IMR-90 (cell line): ENCODE results near the gene HOXA3. TPM values are rescaled to one million over a fixed set of nuclear protein-coding genes. Genes with fewer than 3 reads are reported as not detected.

Experiments
- ATAC-seq: fragments of 200-7000 bp; cut with Tn5 transposase; 2 replicates; pipeline ENCODE4 v1.9.1; 2020; ENCODE audit warnings: low read depth, mild to moderate bottlenecking, moderate library complexity
- BruUV-seq: library from RNA; stranded (reverse); fragments of 400-500 nt; replicated peaks from 2 replicates; lab custom pipeline; 2021; lab: Mats Ljungman, UMichigan
- CTCF ChIA-PET: fragments of 300-600 bp; formaldehyde crosslinking; extraction: SDS; loops from one replicate; lab custom pipeline; 2021; ENCODE audit warnings: antibody characterized with exemption; lab: Yijun Ruan, JAX
- POLR2A ChIA-PET: fragments of 300-600 bp; sonication (Branson Sonifier 250); formaldehyde crosslinking; loops from one replicate; lab custom pipeline; 2022; ENCODE audit warnings: antibody characterized with exemption; ENCODE audit not compliant: unreplicated experiment; lab: Charles Lee
- DNase-seq: peaks from one replicate; pipeline ENCODE4 v3.0.0; 2013
- H2AFZ ChIP-seq: replicated peaks from 2 replicates; pipeline ENCODE3; 2013; ENCODE audit warnings: low read length, mild to moderate bottlenecking; ENCODE audit not compliant: poor library complexity
- H2AK5ac ChIP-seq: 2 replicates; pipeline ENCODE4 v1.6.1; 2013; ENCODE audit warnings: low read depth, low read length, inconsistent platforms
- H2AK9ac ChIP-seq: replicated peaks from 2 replicates; pipeline ENCODE3; 2013; ENCODE audit warnings: mild to moderate bottlenecking, low read depth, low read length, moderate library complexity; ENCODE audit not compliant: poor library complexity
- H2BK120ac ChIP-seq: 2 replicates; pipeline ENCODE4 v1.6.1; 2013; ENCODE audit warnings: low read depth, low read length, inconsistent platforms
- H2BK15ac ChIP-seq: 3 replicates; pipeline ENCODE4 v1.6.1; 2013; ENCODE audit warnings: low read depth, low read length, inconsistent platforms
- H2BK20ac ChIP-seq: 2 replicates; pipeline ENCODE4 v1.6.1; 2013; ENCODE audit warnings: low read depth, mild to moderate bottlenecking, inconsistent platforms, low read length, moderate library complexity
- H2BK5ac ChIP-seq: 2 replicates; pipeline ENCODE4 v1.6.1; 2013; ENCODE audit warnings: mild to moderate bottlenecking, low read depth, low read length, inconsistent platforms; ENCODE audit not compliant: poor library complexity, severe bottlenecking
- H3K14ac ChIP-seq: replicated peaks from 2 replicates; pipeline ENCODE4 v1.6.1; 2013; ENCODE audit warnings: low read depth, low read length, inconsistent platforms
- H3K18ac ChIP-seq: 2 replicates; pipeline ENCODE4 v1.6.1; 2013; ENCODE audit warnings: low read depth, low read length, control low read depth
- H3K23ac ChIP-seq: 2 replicates; pipeline ENCODE4 v1.6.1; 2013; ENCODE audit warnings: low read depth, low read length, inconsistent platforms
- H3K27ac ChIP-seq: 2 replicates; pipeline ENCODE4 v1.5.1; 2013; ENCODE audit warnings: mild to moderate bottlenecking, control low read depth, low read length; ENCODE audit not compliant: insufficient read depth
- H3K27me3 ChIP-seq: 2 replicates; pipeline ENCODE4 v1.6.1; 2013; ENCODE audit warnings: low read length; ENCODE audit not compliant: control insufficient read depth, insufficient read depth
- H3K36me3 ChIP-seq: 2 replicates; pipeline ENCODE4 v1.6.1; 2013; ENCODE audit warnings: low read length, mixed read lengths; ENCODE audit not compliant: control insufficient read depth, insufficient read depth
- H3K4ac ChIP-seq: 2 replicates; pipeline ENCODE4 v1.6.1; 2013; ENCODE audit warnings: low read depth, low read length, inconsistent platforms
- H3K4me1 ChIP-seq: 2 replicates; pipeline ENCODE4 v1.6.1; 2013; ENCODE audit warnings: low read length, mixed read lengths; ENCODE audit not compliant: control insufficient read depth, insufficient read depth
- H3K4me2 ChIP-seq: 2 replicates; pipeline ENCODE4 v1.6.1; 2013; ENCODE audit warnings: low read depth, mild to moderate bottlenecking, control low read depth, low read length, moderate library complexity
- H3K4me3 ChIP-seq: 2 replicates; pipeline ENCODE4 v1.5.1; 2013; ENCODE audit warnings: low read depth, mild to moderate bottlenecking, control low read depth, low read length, moderate library complexity; ENCODE audit not compliant: insufficient read depth
- H3K56ac ChIP-seq: 2 replicates; pipeline ENCODE4 v1.6.1; 2013; ENCODE audit warnings: low read length, inconsistent platforms; ENCODE audit not compliant: insufficient read depth; ENCODE audit errors: extremely low read depth
- H3K79me1 ChIP-seq, 2 experiments: 2 replicates each; pipeline ENCODE4 v1.6.1; 2013; ENCODE audit warnings: low read length in 2 of 2, inconsistent platforms in 1 of 2, low read depth in 1 of 2
- H3K9ac ChIP-seq: 2 replicates; pipeline ENCODE4 v1.6.1; 2013; ENCODE audit warnings: low read depth, low read length, control low read depth
- H3K9me1 ChIP-seq: 2 replicates; pipeline ENCODE4 v1.6.1; 2013; ENCODE audit warnings: low read length, inconsistent platforms; ENCODE audit not compliant: insufficient read depth
- H3K9me3 ChIP-seq: 2 replicates; pipeline ENCODE4 v1.6.1; 2013; ENCODE audit warnings: low read length; ENCODE audit not compliant: control insufficient read depth, insufficient read depth
- H4K20me1 ChIP-seq: 2 replicates; pipeline ENCODE4 v1.6.1; 2013; ENCODE audit warnings: low read length, inconsistent platforms; ENCODE audit not compliant: insufficient read depth
- H4K5ac ChIP-seq: 2 replicates; pipeline ENCODE4 v1.6.1; 2013; ENCODE audit warnings: mild to moderate bottlenecking, low read depth, low read length, control low read depth
- H4K8ac ChIP-seq, 2 experiments: 2 replicates each; pipeline ENCODE4 v1.6.1; 2013; ENCODE audit warnings: low read depth in 2 of 2, low read length in 2 of 2, control low read depth in 1 of 2, inconsistent platforms in 1 of 2
- H4K91ac ChIP-seq: 2 replicates; pipeline ENCODE4 v1.6.1; 2013; ENCODE audit warnings: low read depth, low read length, inconsistent platforms; ENCODE audit not compliant: insufficient read depth
- BHLHE40 ChIP-seq: fragments of 150-350 bp; IDR thresholded peaks from 2 replicates; pipeline ENCODE4 v1.6.1; 2016; ENCODE audit warnings: mild to moderate bottlenecking, low read depth, low read length
- CHD1 ChIP-seq: IDR thresholded peaks from 2 replicates; pipeline ENCODE4 v1.6.1; 2012; ENCODE audit warnings: low read depth, low read length, improper control_type of control experiment
- CTCF ChIP-seq: conservative IDR thresholded peaks from 2 replicates; pipeline ENCODE4 v1.5.1; 2012; ENCODE audit warnings: mild to moderate bottlenecking, low read depth, low read length, improper control_type of control experiment
- ELK1 ChIP-seq: fragments of 150-350 bp; IDR thresholded peaks from 2 replicates; pipeline ENCODE4 v1.6.1; 2016; ENCODE audit warnings: low read depth, mild to moderate bottlenecking, low read length, moderate library complexity, borderline replicate concordance
- FOS ChIP-seq: fragments of 150-350 bp; IDR thresholded peaks from 2 replicates; pipeline ENCODE4 v1.6.1; 2016; ENCODE audit warnings: low read depth, low read length
- MAFK ChIP-seq: IDR thresholded peaks from 2 replicates; pipeline ENCODE4 v1.6.1; 2012; ENCODE audit warnings: low read depth, low read length, improper control_type of control experiment
- NFE2L2 ChIP-seq: fragments of 150-350 bp; IDR thresholded peaks from 2 replicates; pipeline ENCODE4 v1.6.1; 2016; ENCODE audit warnings: low read depth, mild to moderate bottlenecking, low read length
- RAD21 ChIP-seq: IDR thresholded peaks from 2 replicates; pipeline ENCODE4 v1.6.1; 2012; ENCODE audit warnings: low read length, improper control_type of control experiment
- RCOR1 ChIP-seq: IDR thresholded peaks from 2 replicates; pipeline ENCODE4 v1.6.1; 2012; ENCODE audit warnings: mild to moderate bottlenecking, low read length, improper control_type of control experiment; ENCODE audit not compliant: insufficient replicate concordance
- WGBS, 2 experiments: methylation state at CpG; one replicate each; pipeline versions ENCODE4 v1.1.5 to v1.1.7; 2013; ENCODE audit warnings: missing lambda C conversion rate in 2 of 2; ENCODE audit not compliant: insufficient read length in 1 of 2; ENCODE audit errors: extremely low coverage in 2 of 2; 5-methylcytosine and 5-hydroxymethylcytosine counted together
- dilution Hi-C: fragments of 300-500 bp; cut with HindIII; formaldehyde crosslinking; loops from one replicate; pipeline ENCODE4 v1.14.3; 2018; ENCODE audit warnings: low sequenced_read_pairs; ENCODE audit not compliant: unreplicated experiment
- in situ Hi-C: fragments of 300-500 bp; cut with MboI; formaldehyde crosslinking; loops from 3 replicates; pipeline ENCODE4 v1.14.3; 2019; ENCODE audit warnings: low sequenced_read_pairs, inconsistent platforms, mixed read lengths
- intact Hi-C: fragments of 100-400 bp; cut with micrococcal nuclease; formaldehyde crosslinking; loops from 2 replicates; pipeline ENCODE4 v1.10.0; 2022
- polyA plus RNA-seq, 3 experiments: library from polyadenylated mRNA; depleted of rRNA; stranded (reverse); fragments of >200 nt; gene quantifications; 2 replicates each; pipeline ENCODE4 v1.2.3, GENCODE V29; 2012; ENCODE audit warnings: low replicate concordance in 1 of 3
- total RNA-seq: library from RNA; depleted of rRNA; stranded (reverse); fragments of >200 nt; gene quantifications from 2 replicates; pipeline ENCODE4 v1.2.3, GENCODE V29; 2012

The HOXA3 gene
- total and polyA plus RNA-seq, 2 of the 4 experiments (the other 2 are of a cell fraction), result 0.90 to 5.4 TPM

DNA sequence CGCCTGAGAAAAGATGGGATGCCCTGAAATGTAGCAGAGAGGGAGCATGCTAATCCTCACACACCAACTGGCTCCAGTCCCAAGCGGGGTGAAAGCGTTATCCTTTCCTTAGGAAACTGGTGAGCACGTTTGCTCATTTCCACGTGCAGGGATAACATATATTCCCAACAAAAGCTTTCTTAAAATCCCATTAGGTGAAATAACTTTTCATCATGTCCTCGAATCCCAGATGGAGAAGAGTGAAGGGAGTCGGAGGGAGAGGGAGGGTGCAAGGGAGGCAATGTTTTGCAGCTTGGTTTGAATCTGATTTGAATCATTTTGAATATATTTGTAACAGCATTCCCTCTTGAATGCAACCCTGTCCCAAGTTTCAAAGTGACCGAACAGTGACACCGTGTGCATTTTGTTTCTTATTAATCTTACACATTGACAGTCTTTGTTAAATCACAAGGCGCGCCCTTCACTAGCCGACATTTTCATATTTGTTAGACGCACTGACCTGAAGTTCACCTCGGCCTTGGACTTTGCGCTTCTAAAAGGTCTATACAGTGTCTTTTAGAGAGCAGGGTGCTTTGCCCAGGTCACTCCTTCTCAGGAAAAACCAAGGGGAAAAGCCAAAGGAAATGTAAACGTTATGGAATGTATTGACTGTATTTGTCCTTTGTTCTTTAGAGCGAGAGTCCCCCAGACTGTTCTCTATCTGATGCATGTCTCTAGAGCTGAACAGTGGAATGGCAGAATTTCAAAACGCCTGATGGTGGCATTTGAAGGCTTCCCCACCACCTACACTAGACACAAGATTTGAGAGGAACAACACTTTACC lies 18.8 kb downstream of the HOXA3 start:
- H3K36me3 ChIP-seq, result peaks cover 2% of the 10 kb centered on the region; the same call in 1 of the 2 replicates
- BruUV-seq, result no TSS peak
- H2AK9ac ChIP-seq, result no peak overlapping the region
- H4K8ac ChIP-seq, result peak overlapping the region; percentile 7 to 45; a peak in 3 of 4 replicates
- 0 out of 3 replicates have a peak overlapping the region, but pooled peaks have one; percentile 3 for H2BK15ac ChIP-seq
- CTCF ChIA-PET, result no interaction called here
- H2BK5ac ChIP-seq, result peak overlapping the region; percentile 28
- no peak overlapping the region for H3K56ac ChIP-seq
- H3K79me1 ChIP-seq, result peaks cover 22 to 44% of the 10 kb centered on the region in 2 experiments
- peak overlapping the region; percentile 61 for H3K9ac ChIP-seq
- in situ Hi-C loops (no loop called here), dilution Hi-C loops (no loop called here), intact Hi-C loops (loop anchor here (5.0 kb wide), 1 partner anchor 101 kb away; no protein-coding TSS in a partner anchor)
- ATAC-seq (no peak), DNase-seq (no peak)
- TF ChIP-seq NFE2L2 (no peak), FOS (no peak), RAD21 (no peak), CHD1 (no peak), RCOR1 (no peak), BHLHE40 (no peak), CTCF (no peak), MAFK (no peak), ELK1 (no peak)
- no peak overlapping the region for H4K5ac ChIP-seq
- H3K27me3 ChIP-seq, result no peaks in the 10 kb centered on the region
- 8% methylated on average over 2 of the region's 18 CpGs; no CpG with 5 or more reads in 1 of the 2 experiments for WGBS, 2 experiments
- peak overlapping the region; percentile 49; the same call in 1 of the 2 replicates for H3K27ac ChIP-seq
- H3K4me2 ChIP-seq, result peak overlapping the region; percentile 64
- peak overlapping the region; percentile 59 for H4K91ac ChIP-seq
- no peaks in the 10 kb centered on the region for H3K9me3 ChIP-seq
- peak overlapping the region; percentile 52; the same call in 1 of the 2 replicates for H2AK5ac ChIP-seq
- H2BK20ac ChIP-seq, result peak overlapping the region; percentile 37
- H2AFZ ChIP-seq, result peak overlapping the region; percentile 9
- H3K4me1 ChIP-seq, result peaks cover 31% of the 10 kb centered on the region
- H4K20me1 ChIP-seq, result no peaks in the 10 kb centered on the region
- peak overlapping the region; percentile 49 for H3K18ac ChIP-seq
- no peak overlapping the region for H3K4me3 ChIP-seq
- H3K9me1 ChIP-seq, result peaks cover 10% of the 10 kb centered on the region
- POLR2A ChIA-PET, result no interaction called here
- H3K14ac ChIP-seq, result peak overlapping the region; percentile 57; the same call in 1 of the 2 replicates
- peak overlapping the region; percentile 70 for H3K4ac ChIP-seq
- peak overlapping the region; percentile 85 for H3K23ac ChIP-seq
- H2BK120ac ChIP-seq, result peak overlapping the region; percentile 17
